Tibial nerve (tissue), 4 donors: ENCODE data around the gene CD6. TPM values are rescaled to one million over a fixed set of nuclear protein-coding genes. Genes with fewer than 3 reads are reported as not detected.

ENCODE experiments used
- DNase-seq, 2 donors: peaks; one replicate each; pipeline ENCODE4 v3.0.0-alpha.2; 2019; ENCODE audit warnings: low spot score in 2 of 2
- H3K27ac ChIP-seq, 4 donors: fragments of 200-600 bp; sonication (generic) in 3 of 4; one replicate each; pipeline ENCODE4 v1.5.1; 2017 to 2019; ENCODE audit warnings: mild to moderate bottlenecking in 1 of 4
- H3K27me3 ChIP-seq, 2 donors: fragments of 200-600 bp; sonication (generic) in 1 of 2; one replicate each; pipeline versions ENCODE4 v1.5.1 to v1.6.0; 2017 to 2019
- H3K36me3 ChIP-seq, 3 donors: fragments of 200-600 bp; sonication (generic); one replicate each; pipeline ENCODE4 v1.5.1; 2018 to 2019
- H3K4me1 ChIP-seq, 4 donors: fragments of 200-600 bp; sonication (generic) in 3 of 4; one replicate each; pipeline ENCODE4 v1.5.1; 2017 to 2019
- H3K4me3 ChIP-seq, 4 donors: fragments of 200-600 bp; sonication (generic) in 3 of 4; one replicate each; pipeline ENCODE4 v1.5.1; 2017 to 2019; ENCODE audit warnings: mild to moderate bottlenecking in 1 of 4, moderate library complexity in 1 of 4
- H3K9me3 ChIP-seq, 4 donors: fragments of 200-600 bp; sonication (generic) in 3 of 4; one replicate each; pipeline ENCODE4 v1.5.1; 2017 to 2019
- CTCF ChIP-seq, 5 experiments: fragments of 200-600 bp in 3 of 5; fragments of 450-650 bp in 2 of 5; sonication (generic) in 3 of 5; IDR thresholded peaks; one replicate each; pipeline ENCODE4 v1.5.1; 2016 to 2019; ENCODE audit warnings: antibody characterized with exemption in 5 of 5, mild to moderate bottlenecking in 3 of 5, moderate library complexity in 2 of 5
- EP300 ChIP-seq, 2 donors: sonication (generic); formaldehyde crosslinking; IDR thresholded peaks; one replicate each; pipeline ENCODE4 v1.6.1; 2017; ENCODE audit warnings: antibody characterized with exemption in 2 of 2, mild to moderate bottlenecking in 1 of 2
- POLR2A ChIP-seq, 2 donors: fragments of 450-650 bp; IDR thresholded peaks; one replicate each; pipeline ENCODE4 v1.6.1; 2017; ENCODE audit warnings: antibody characterized with exemption in 2 of 2, mild to moderate bottlenecking in 2 of 2, moderate library complexity in 2 of 2
- WGBS, 2 donors: methylation state at CpG; one replicate each; pipeline ENCODE4 v1.1.5; 2018; 5-methylcytosine and 5-hydroxymethylcytosine counted together
- total RNA-seq, 4 donors: library from RNA; depleted of rRNA; stranded (reverse); fragments of >200 nt; gene quantifications; one replicate each; pipeline ENCODE4 v1.1.0, GENCODE V29; 2016

Gene CD6
- total RNA-seq, 4 donors from 2014 or later: 0.59 to 3.6 (median 2.7) TPM; not detected in 1

GRCh38 chr11:60934124-60934789 lies 37.2 kb upstream of the CD6 start:
- no peak for DNase-seq
- 84 to 85% methylated on average over 43 to 57 of the region's 57 CpGs for whole genome bisulfite sequencing, 2 donors
- no peaks in the 10 kb centered on the region for H3K27me3 ChIP-seq

GRCh38 chr11:60934790-60935605 lies 36.5 kb upstream of the CD6 start:
- peaks cover 0 to 63% (median 6%) of the 10 kb centered on the region in 3 donors for H3K36me3 ChIP-seq
- WGBS, 2 donors: 73 to 78% methylated on average over 21 of the region's 21 CpGs
- no peak overlapping the region for H3K4me3 ChIP-seq
- TF ChIP-seq POLR2A (IDR thresholded peaks at IDR 0.05) (no peak), EP300 (IDR thresholded peaks at IDR 0.05) (no peak), CTCF (IDR thresholded peaks at IDR 0.05) (no peak)
- H3K9me3 ChIP-seq: no peaks in the 10 kb centered on the region
- no peak for DNase-seq
- H3K4me1 ChIP-seq: peaks cover 0 to 15% (median 0%) of the 10 kb centered on the region in 4 donors
- no peak overlapping the region for H3K27ac ChIP-seq
- H3K27me3 ChIP-seq: no peaks in the 10 kb centered on the region

More at GRCh38 chr11:60934124-60934789, 37.2 kb upstream of the CD6 start:
- Histone ChIP-seq H3K4me1 (peaks cover 0 to 15% (median 0%) of the 10 kb centered on the region in 4 donors), H3K27ac (no peak overlapping the region), H3K36me3 (peaks cover 0 to 62% (median 4%) of the 10 kb centered on the region in 3 donors), H3K9me3 (no peaks in the 10 kb centered on the region), H3K4me3 (no peak overlapping the region)
- TF ChIP-seq EP300 (IDR thresholded peaks at IDR 0.05) (no peak), POLR2A (IDR thresholded peaks at IDR 0.05) (no peak), CTCF (IDR thresholded peaks at IDR 0.05) (no peak)

DNA sequence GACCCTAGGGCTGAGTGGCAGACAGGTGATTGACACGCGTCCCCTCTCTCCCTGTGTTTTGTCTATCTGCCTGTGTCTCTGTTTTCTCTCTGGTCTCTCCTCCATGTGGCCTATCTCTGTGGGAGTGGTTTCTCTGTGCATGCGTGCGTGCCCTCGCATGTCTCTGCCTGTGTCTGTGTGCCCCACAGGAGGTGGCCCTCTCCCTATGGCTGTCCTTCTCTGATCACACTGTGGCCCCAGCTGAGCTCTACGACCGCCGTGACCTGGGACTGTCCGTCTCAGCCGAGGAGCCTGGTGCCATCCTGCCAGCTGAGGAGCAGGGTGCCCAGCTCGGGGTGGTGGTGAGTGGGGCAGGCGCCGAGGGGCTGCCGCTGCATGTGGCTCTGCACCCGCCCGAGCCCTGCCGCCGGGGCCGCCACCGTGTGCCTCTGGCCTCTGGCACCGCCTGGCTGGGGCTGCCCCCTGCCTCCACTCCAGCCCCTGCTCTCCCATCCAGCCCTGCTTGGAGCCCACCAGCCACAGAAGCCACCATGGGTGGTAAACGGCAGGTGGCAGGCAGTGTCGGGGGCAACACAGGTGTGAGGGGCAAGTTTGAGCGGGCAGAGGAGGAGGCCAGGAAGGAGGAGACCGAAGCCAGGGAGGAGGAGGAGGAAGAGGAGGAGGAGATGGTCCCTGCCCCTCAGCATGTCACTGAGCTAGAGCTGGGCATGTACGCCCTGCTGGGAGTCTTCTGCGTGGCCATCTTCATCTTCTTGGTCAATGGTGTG lies 35.6 kb upstream of the CD6 start:
- 80 to 83% methylated on average over 20 to 27 of the region's 27 CpGs for WGBS, 2 donors
- Histone ChIP-seq H3K27me3 (no peaks in the 10 kb centered on the region), H3K4me3 (no peak overlapping the region), H3K36me3 (peaks cover 0 to 63% (median 6%) of the 10 kb centered on the region in 3 donors), H3K9me3 (no peaks in the 10 kb centered on the region), H3K4me1 (peaks cover 0 to 15% (median 0%) of the 10 kb centered on the region in 4 donors), H3K27ac (peak overlapping the region in 1 of 4 donors; percentile 33)
- no peak for TF ChIP-seq EP300 (IDR thresholded peaks at IDR 0.05)
- no peak for TF ChIP-seq POLR2A (IDR thresholded peaks at IDR 0.05)
- no peak for TF ChIP-seq CTCF (IDR thresholded peaks at IDR 0.05)
- DNase-seq: no peak

GRCh38 chr11:60936467-60937143 lies 34.9 kb upstream of the CD6 start:
- Histone ChIP-seq H3K27ac (peak overlapping the region in 1 of 4 donors; percentile 25), H3K27me3 (no peaks in the 10 kb centered on the region), H3K36me3 (peaks cover 0 to 63% (median 6%) of the 10 kb centered on the region in 3 donors), H3K4me1 (peaks cover 0 to 15% (median 0%) of the 10 kb centered on the region in 4 donors), H3K4me3 (no peak overlapping the region), H3K9me3 (no peaks in the 10 kb centered on the region)
- 79 to 81% methylated on average over 7 to 14 of the region's 18 CpGs for WGBS, 2 donors
- TF ChIP-seq CTCF (IDR thresholded peaks at IDR 0.05): no peak
- no peak for TF ChIP-seq EP300 (IDR thresholded peaks at IDR 0.05)
- TF ChIP-seq POLR2A (IDR thresholded peaks at IDR 0.05): no peak
- DNase-seq: no peak
